Measurements from ENCODE around the gene SINHCAF.
"Not testable (repeated sequence)": the region's sequence is repeated elsewhere in the genome, so short reads cannot be mapped to it uniquely, and the experiment has no call there.

The SINHCAF gene

DNA sequence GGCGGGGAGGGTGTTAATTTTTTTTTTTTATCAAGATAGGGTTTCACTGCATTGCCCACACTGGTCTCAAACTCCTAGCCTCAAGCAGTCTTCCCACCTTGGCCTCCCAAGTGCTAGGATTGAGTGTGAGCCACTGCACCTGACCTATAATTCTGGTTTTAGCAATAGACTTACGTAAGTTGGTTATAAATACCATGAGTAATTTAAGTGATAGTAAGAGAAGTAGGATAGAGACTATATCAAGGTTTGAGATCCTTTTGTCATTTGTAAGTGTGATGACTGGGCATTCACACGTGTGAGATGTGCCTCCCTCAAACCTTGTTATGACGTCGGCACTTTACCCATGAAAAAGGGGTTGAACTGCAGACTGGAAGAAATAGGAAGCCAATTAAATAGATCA lies 22.5 kb downstream of the SINHCAF start:
- DNase-seq = no peak

- no peak for DNase-seq
These were observed 24.6 kb downstream of the SINHCAF start for GRCh38 chr12:31301311-31301710.

GRCh38 chr12:31300783-31301182 lies 25.2 kb downstream of the SINHCAF start:
- no peak for DNase-seq

GRCh38 chr12:31300341-31300740 lies 25.6 kb downstream of the SINHCAF start:
- DNase-seq = no peak

- no peak for DNase-seq
These were observed 27.0 kb downstream of the SINHCAF start for GRCh38 chr12:31298922-31299321.

DNA sequence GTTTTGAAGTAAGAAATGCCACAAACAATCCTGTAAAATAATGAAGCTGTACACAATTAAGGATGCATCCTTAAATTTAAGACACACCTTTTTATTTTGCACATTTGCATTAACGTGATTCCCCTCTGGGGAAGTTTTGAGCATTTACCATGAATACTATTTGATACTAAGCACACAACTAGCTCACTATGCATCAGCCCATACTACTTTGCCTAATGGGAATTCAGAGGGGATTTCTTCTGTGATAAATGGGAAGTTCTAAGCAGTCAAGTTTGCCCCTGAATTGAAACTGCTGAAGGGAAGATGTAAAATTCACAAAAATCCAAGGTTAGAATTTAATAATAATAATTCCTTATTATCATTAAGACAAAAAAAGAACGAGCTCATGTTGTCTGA lies 27.4 kb downstream of the SINHCAF start:
- no peak for DNase-seq

GRCh38 chr12:31297572-31298514 lies 28.1 kb downstream of the SINHCAF start:
- no peak for DNase-seq

GRCh38 chr12:31289441-31289840 lies 36.5 kb downstream of the SINHCAF start:
- no peak for DNase-seq

GRCh38 chr12:31288381-31288780 lies 37.6 kb downstream of the SINHCAF start:
- no peak for DNase-seq

- no peak for DNase-seq
These were observed 45.8 kb downstream of the SINHCAF start for GRCh38 chr12:31280183-31280582.

- DNase-seq = no peak
These were observed 46.5 kb downstream of the SINHCAF start for GRCh38 chr12:31279390-31279924.

DNA sequence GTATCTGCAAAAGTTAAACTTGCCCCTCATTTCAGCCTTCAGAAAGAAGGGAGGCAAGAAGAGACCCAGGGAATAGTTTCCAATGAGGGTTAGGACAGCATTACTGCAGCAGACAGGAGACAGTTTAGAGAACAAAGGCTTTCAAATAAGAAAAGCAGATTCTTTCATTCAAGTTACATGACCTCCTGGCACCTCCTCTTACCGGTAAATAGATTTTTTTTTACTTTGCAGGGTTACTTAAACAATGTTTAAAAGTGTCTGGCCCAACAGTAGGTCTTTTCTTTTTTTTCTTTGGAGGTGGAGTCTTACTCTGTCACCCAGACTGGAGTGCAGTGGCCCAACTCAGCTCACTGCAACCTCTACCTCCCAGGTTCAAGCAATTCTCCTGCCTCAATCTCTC lies 47.1 kb downstream of the SINHCAF start:
- DNase-seq = no peak

DNA sequence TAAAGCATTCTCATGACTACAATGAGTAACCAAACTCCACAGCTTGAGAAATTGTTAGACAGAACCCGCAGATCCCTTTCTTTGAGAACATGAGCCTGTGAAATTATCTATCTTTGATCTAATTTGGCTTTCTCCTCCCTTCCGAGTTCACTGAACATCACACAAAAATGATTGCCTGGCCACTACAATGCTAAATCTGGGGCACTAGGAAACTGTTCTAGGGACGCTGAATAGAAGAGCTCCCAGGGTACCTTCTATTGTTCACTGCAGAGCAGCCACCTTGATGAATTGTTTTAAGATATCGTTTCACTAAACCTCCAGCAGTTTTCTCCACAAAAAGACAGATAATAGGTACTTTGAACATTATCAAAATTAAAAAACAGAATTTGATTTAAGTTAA lies 47.5 kb downstream of the SINHCAF start:
- no peak for DNase-seq

GRCh38 chr12:31277081-31277480 lies 48.9 kb downstream of the SINHCAF start:
- DNase-seq = no peak

- DNase-seq = no peak
These were observed 50.5 kb downstream of the SINHCAF start for GRCh38 chr12:31275491-31275890.

DNA sequence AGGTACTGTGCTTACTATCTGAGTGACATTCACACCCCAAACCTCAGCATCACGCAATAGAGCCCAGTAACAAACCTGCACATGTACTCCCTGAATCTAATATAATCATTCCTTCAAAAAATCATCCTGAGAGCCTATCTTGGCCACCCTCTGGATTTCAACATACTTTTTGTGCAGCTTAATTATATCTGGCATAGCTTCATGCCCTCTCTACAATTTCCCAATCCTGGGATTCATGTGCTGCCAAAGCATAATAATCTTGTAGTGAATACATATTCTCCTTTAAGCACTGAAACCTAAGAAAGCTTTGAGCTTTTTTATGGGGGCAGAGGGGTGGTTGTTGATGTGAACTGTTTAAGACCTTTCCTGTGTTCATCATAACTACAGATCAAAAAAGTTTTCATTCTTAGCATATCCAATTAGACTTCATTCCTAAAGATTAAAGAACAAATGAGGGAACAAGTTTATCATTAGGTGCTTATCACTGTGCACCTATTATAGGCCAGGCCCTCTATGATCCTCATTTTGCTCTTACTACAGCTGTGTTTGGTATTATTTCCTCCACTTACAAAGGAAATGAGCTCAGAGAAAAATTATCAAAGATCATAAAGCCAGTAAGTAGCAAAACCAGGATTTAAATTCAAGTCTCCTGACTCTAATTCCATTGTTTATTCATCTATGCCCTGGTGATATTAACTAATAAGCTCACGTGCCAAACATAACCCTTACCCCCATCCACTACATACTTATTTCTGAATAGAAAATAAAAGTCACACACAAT lies 51.2 kb downstream of the SINHCAF start:
- no peak for DNase-seq

GRCh38 chr12:31273794-31274193 lies 52.2 kb downstream of the SINHCAF start:
- not testable (repeated sequence) for DNase-seq

- no peak for DNase-seq
These were observed 53.2 kb downstream of the SINHCAF start for GRCh38 chr12:31272607-31273225.

GRCh38 chr12:31267966-31268365 lies 58.0 kb downstream of the SINHCAF start:
- no peak for DNase-seq

DNA sequence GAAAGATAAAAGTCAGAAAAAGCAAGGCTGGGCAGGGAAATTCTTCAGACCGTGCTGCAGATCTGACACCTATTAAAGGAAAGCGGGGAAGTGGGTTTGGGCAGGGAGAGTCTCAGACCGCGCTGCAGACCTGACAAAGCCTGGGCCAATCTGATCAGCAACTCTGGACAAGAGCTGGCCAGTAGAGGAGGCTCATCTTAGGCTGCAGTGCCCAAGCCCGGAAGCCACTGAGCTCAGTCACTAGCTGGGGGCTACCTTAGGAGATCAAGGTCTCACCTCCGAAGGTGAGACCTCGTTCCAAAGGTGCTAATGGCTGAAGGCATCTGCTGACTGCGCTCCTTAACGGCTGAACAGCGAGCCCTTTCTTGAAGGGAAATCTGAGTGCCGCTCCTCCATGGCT lies 60.2 kb downstream of the SINHCAF start:
- no peak for DNase-seq

DNA sequence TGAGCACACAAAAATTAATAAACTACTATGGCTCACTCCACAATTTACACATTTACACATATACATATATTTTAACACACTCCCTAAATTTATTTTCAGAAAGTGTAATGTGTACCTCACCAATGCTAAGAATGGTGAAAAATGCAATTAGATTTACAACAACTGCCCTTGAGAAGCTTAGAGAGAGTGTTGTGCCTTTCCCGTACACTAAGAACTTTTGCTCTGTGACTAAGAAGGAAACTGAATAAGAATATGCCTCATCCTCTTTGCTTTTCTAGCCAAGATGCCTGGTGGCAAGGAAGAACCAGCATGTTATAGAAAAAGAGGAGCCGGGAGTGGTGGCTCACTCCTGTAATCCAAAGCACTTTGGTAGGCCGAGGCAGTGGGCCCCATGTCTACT lies 62.3 kb downstream of the SINHCAF start:
- DNase-seq = no peak

GRCh38 chr12:31261744-31262143 lies 64.2 kb downstream of the SINHCAF start:
- DNase-seq = no peak

- no peak for DNase-seq
These were observed 65.1 kb downstream of the SINHCAF start for GRCh38 chr12:31260840-31261239.
